ENCODE data around the gene TLN1.

DNA sequence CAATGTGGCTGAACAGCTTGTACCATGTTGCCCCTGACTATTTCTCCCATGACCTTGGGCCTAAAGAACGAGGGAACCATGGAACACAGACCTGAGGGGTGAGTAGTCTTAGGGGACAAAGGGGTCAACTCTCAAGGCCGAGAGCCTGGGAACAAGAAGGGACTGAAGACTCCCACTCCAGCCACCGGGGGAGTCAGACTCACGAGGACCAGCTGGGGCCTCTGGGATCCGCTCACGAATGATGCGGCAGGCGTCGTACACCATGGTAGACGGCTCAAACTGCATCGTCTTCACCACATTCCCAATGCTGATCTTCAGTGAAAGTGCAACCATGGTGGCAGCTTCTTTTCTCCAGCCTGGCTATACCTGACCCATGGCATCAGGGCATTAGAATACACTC, 6.6 kb downstream of the TLN1 start:
- TF ChIP-seq, protein P1, sequence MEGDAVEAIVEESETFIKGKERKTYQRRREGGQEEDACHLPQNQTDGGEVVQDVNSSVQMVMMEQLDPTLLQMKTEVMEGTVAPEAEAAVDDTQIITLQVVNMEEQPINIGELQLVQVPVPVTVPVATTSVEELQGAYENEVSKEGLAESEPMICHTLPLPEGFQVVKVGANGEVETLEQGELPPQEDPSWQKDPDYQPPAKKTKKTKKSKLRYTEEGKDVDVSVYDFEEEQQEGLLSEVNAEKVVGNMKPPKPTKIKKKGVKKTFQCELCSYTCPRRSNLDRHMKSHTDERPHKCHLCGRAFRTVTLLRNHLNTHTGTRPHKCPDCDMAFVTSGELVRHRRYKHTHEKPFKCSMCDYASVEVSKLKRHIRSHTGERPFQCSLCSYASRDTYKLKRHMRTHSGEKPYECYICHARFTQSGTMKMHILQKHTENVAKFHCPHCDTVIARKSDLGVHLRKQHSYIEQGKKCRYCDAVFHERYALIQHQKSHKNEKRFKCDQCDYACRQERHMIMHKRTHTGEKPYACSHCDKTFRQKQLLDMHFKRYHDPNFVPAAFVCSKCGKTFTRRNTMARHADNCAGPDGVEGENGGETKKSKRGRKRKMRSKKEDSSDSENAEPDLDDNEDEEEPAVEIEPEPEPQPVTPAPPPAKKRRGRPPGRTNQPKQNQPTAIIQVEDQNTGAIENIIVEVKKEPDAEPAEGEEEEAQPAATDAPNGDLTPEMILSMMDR (IDR thresholded peaks at IDR 0.05), result no peak
- TF ChIP-seq POLR2A (IDR thresholded peaks at IDR 0.05), result no peak

Data from thyroid gland (tissue), 4 donors.